Activated CD4-positive, CD25-positive, alpha-beta regulatory T cell treated with anti-CD3 and anti-CD28 coated beads, Interleukin-2, amount 50 U/mL, for 16 hours (primary cell): ENCODE data around the gene KRTAP10-11.
"Not testable (repeated sequence)": the region's sequence is repeated elsewhere in the genome, so short reads cannot be mapped to it uniquely, and the experiment has no call there.

ENCODE experiments used
- DNase-seq: peaks from one replicate; pipeline ENCODE4 v3.0.0-alpha.2; 2020; ENCODE audit warnings: low read depth, low spot score

Gene KRTAP10-11

DNA sequence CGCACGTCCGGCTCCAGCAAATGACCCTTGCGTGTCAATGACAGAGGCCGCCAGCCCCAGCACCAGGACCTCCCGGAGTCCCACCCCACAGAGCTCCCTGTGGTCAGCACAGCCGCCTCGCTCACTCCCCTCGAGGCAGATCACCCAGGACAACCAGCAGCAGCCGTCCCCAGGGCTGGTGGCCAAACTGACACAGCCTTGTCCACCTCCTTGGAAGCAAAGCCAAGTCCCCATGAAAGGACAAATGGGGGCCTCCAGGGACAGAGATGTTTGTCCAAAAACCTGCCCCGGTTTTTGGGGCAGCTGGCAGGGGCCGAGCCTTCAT, 6.9 kb upstream of the KRTAP10-11 start:
- DNase-seq = no peak

DNA sequence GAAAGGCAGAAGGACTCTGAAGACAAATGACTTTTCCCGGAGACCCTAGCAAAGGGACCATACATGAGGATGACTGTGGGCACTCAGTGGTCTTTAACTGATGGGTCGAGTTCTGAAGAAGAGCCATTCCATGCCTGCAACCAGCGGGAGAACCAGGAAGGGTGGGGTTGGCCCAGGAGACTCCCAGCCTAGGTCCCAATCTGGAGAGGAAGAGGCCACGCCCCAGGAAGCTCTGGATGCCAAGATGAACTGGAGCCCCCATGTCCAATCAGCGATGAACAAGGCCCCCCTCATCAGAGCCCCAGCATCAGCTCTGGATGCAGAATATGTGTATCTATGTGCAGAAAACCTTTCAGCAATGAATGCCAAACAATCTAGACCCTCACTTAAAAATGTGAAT, 5.5 kb upstream of the KRTAP10-11 start:
- DNase-seq = no peak

DNA sequence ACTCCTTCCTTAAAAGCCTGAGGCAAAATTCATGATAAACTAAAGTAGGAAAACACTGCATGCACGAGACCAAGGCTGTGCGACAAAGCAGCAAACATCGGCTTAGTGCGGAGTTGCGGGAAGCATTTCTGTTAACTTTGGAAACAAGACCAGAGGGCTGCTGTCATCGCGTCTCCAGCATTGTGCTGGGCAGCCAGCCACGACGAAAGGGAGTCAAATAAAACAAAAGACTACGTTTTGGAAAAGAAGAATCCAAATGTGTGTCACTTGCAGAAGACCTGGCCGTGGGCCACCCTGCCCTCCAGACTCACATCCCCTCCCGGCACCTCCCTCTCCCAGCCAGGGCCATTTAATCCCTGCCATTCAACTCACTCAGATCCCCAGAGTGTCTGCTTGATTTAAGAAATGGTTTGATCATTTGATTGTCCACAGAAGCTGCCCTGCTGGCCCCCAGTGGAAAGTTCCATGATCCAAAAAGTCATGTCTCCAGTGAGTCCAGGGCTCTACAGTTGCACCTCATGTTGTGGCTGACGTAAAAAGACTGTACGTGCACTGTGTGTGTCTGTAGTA, 2.4 kb upstream of the KRTAP10-11 start:
- DNase-seq = no peak

DNA sequence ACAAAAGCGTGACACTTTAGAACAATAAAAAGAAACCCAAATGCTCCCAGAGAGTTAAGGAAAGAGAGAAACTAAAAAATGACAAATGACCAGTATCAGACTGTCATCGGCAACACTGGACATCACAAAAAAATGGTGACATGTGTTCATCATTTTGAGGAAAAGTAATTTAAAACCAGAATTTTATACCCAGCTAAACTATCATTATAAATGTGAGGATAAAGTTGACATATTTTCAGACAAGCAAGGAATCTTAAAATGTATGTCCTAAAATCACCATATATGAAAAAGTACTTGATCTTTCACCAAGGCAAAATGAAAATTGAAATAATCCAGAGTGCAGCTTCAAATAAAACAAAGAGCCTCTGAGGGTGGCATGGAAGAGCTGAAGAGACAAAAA, 1.3 kb upstream of the KRTAP10-11 start:
- DNase-seq = no peak

DNA sequence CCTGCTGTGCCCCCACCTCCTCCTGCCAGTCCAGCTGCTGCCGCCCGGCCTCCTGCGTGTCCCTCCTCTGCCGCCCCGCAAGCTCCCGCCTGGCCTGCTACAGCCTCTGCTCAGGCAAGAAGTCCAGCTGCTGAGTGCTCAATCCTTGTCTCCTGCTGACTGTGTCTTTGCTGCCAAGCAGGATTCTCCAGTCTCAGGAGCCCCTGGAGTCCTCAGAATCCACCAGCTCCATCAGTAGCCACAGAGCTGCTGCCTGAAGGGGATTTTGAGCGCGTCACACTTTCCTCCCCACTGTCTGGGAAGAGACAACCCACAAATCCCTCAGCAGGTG, 973 bp downstream of the KRTAP10-11 start:
- DNase-seq = no peak

DNA sequence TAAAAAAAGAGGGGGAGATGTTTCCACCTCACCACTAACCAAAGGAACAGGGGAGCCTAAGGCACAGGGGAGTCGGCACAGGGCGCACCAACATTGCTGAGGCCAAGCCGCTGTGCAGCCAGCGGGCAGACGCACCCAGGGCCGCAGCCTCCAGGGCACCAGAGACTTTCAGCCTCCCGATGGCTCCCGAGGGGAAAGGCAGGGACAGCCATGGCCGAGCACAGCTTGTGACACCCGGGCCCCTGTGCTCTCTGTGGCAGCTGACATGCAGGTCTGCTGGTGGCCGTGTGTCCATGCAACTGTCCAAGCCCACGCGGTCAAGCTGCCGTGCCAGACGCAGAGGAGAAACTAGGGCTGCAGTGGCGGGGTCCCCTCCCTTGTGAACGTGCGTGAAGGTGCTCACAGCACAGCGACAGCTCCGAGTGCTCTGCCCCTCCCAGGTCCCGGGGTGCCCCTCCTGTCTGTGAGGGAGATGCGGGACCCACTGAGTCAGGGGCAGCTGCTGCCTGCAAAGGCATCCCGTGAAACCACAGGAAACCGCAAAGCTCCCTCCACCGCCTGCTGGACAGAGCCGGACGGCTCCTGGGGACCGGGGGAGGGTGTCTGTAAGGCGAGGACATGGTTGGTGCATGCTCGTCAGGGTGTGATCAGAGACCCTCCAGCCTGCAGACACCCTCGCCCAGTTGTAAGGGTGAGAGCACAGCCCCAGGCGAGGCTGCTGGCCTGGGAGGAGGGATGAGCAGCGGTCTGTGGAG, 2.5 kb downstream of the KRTAP10-11 start:
- DNase-seq = no peak

DNA sequence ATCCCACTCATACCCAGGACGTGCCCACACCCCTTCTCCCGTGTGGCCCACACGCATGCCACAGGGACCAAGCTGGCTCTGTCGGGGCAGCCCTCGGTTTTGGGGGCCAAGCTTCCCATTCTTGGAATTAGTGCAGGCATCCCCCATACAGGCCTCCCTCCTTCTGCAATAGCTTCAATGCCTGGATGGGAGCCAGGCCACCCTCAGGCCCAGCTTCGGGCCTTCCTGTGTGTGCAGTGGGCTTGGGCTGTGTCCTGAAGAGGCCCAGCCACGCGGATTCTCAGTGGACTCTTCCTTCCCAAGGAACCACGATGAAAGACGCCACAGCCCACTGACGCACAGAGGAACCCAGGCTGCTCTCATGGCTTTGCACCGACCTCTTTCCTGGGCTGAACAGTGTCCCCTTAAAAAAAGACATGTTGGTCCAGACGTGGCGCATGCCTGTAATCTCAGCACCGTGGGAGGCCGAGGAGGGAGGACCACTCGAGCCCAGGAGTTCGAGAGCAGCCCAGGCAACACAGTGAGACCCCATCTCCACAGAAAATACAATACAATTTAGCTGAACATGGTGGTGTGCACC, 3.4 kb downstream of the KRTAP10-11 start:
- no peak for DNase-seq

DNA sequence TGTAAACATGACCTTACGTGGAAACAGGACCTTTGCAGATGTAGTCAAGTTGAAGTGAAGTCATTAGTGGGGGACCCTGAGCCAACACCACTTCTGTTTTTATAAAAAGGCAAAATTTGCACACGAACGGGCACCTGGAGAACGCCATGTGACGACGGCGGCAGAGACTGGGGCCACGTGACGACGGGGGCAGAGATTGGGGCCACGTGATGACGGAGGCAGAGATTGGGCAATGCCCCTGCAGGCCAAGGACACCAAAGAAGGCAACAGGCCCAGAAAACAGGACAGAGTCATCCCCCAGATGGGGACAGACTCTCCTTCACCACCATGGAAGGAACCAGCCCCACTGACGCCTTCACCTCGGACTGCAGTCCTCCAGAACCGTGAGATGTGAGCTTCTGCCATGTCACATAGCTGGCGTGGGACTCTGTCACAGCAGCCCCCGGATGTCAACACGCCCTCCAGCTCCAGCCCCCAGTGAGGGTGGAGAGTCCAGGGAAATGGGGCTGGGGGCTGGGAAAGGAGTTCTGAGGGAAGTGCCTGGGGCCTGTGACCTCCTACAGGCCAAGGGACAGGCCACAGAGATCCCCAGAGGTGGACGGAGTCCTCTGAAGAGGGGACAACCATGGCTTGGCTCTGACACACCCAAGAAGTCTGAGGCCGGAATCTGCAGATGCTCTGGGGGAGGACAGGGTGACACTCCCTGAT, 4.2 kb downstream of the KRTAP10-11 start:
- no peak for DNase-seq

DNA sequence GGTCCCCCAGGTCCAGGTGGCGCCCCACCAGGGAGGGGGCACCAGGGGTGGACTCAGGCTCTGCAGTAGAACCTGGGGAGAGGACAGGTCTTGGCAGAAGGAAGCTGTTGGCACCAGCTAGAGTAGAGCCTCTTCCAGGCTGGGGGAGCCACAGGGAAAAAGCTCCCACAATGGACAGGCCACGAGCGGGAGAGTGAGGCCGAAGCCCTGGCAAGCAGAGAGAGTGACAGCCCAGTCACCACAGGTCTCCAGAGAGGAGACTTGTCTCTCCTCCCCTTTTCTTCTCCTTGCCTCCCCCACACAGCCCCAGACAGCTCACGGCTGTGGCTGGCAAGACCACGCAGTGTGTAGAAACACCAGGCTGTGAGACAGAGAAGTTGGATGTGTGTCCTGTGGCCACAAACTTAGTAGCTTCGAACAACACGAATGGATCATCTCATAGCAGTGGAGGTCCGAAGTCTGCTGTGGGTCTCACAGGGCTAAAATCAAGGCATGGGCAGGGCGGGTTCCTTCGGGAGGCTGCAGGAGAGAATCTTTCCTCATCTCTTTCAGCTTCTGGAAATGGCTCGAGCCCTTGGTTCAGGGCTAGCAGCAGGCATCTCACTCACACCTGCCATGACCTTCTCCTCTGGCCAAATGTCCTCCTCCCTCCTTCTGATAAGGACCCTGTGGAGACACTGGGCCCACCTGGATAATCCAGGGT, 4.9 kb downstream of the KRTAP10-11 start:
- DNase-seq = no peak

DNA sequence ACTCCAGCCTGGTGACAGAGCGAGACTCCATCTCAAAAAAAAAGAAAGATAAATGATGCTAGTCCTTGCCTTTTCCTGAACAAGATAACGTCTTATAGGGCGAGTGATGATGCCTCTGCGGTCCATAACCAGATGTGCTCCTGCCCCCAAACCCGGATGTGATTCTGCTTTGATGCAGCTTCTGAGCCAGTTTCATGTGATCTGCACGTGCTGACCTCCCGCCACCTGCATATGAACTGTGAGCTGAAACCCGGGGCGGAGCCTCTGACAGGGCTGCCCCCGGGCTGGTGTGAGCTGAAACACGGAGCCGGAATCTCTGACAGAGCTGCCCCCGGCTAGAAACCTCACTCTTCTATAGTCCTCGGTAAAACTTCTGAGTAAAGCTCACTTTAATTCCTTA, 6.9 kb downstream of the KRTAP10-11 start:
- no peak for DNase-seq

DNA sequence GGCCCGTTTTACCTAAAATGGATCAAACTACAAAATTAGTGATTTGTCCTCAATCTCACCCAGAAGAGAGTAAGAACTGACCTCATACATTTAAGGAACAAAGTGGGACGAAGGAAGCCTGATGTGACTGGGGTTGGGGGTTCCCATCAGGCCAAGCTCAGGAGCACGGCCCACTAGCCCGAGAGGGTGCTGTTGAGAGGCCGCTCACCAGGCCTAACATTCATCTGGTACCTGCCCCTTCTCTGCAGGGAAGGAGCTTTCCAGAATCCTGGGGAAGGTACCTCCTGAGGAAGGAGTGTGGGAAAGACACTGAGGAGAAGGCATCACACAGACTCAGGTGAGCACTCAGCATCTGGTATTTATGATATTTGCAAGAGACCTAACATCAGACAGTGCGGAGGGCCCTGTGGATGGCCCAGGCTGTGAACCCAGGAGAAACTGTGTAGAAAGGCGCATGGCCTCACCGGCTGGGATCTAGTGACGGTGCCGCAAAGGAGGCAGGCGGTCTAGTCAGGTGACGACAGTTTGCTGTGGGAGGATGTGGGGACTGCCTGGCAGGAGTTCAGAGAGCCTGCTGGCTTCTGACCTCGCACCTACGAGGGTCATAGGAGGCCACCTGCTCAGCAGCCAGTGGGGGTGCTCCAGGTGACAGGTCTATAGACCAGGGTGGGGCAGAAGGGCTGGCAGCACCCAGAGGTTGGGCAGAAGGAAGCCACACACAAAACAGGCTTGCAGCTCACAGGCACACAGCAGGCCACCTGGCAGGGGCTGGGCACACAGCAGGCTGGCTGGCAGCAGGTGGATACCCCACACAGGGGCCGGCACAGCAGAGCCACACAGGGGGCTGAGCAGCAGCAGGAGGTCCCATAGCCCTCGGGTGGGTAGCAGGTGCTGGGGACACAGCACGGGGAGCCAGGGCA, 7.7 kb downstream of the KRTAP10-11 start:
- DNase-seq = no peak

DNA sequence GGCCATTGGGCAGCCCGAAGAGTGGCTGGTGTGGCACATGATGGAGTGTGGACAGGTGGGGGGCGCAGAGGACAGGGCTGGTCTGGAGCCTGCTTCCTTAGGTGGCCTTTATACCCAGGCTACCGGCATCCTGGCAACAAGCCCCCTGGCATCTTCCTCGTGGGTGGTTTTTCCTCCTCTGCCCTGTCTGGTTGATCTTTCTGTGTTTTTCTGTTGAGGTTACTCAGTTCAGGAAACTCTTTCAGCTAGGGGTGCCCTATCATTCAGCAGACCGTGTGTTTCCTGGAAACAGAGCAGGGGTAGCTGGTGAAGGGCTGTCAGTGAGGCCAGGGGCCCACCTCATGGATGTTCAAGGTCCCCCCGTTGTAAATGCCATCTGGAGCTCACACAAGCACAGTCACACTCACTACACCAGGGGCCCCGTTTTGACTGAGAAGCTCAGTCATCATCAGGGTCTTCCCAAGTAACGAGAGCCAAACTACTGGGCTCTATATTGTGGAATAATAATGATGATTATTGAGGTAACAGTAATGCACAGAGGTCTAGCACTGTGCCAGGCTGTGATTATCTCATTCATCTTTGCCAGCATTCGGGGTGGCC, 8.5 kb downstream of the KRTAP10-11 start, which contains the start of gene KRTAP12-4:
TSS of gene KRTAP12-4 (minus strand) at position 84 of the 600 bp plus-strand sequence. CDS start at position 39, 45 bp downstream.
- DNase-seq = no peak

DNA sequence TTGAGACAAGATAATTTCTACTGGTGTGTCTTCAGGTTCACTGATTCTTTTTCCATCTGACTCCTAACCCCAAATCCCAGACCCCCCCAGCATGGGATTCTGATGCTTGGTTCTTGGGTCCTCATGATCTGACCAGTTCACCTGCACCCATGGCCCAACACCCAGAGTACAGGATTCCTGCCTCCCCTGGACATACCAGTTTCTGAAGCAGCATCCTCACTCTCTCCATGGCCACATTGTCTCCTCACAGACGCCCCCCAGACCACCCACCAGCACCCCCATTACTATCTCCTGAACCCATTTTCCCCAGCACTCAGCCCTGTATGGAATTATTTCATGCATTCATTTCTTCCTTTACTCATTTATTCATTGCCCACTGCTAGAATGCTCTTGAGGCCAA, 10.7 kb downstream of the KRTAP10-11 start:
- DNase-seq = no peak

DNA sequence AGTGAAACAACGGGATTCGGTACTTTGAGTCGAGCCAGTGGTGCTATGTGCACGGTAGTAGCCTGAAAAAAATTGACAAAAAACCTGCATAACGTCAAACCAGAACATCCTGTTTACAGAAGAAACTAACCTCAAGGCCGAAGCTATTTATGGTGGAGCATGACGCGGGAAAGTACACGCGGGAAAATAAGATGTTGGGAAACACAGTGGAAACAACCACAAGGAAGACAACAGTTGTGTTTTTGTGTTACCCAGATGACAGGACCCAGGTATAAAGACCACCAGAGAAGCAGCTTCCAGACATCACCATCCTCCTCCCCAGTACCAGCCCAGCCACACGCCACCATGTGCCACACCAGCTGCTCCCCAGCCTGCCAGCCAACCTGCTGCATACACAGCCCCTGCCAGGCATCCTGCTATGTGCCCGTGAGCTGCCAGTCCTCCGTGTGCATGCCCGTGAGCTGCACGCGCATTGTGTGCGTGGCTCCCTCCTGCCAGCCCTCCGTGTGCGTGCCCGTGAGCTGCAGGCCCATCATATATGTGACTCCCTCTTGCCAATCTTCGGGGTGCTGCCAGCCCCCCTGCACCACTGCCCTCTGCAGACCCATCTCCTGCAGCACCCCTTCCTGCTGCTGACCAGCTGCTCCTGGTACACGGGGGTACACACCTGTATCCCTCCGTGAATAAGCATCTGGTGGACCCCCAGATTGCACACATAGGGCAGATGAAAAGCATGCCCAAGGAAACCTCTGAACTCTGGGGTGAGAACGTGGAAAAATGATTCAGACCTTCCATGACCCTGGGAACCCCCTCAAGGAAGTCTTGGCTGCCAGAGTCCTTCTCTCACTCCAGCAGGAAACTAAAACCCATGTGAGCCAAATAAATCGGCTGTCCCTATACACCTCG, 11.7 kb downstream of the KRTAP10-11 start, which contains the start of gene KRTAP12-3:
TSS of gene KRTAP12-3 (plus strand) at position 298 of the 906 bp plus-strand sequence. CDS start at position 346, 48 bp downstream.
- DNase-seq = no peak

DNA sequence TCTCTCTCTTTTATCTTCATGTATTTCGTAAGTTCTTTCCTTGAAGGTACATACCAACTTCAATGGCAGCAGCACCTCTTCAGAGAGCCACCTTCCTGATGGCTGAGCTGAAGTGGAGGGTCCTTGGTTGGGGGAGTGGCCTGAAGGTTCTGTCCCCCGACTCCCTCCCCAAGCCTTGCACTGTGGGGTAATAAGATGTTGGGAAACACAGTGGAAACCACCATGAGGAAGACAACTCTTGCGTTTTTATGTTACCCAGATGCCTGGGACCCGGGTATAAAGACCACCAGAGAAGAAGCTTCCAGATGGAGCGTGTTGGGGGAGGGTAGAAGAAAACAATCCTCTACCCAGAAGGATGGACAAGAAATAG, 12.3 kb downstream of the KRTAP10-11 start:
- no peak for DNase-seq

DNA sequence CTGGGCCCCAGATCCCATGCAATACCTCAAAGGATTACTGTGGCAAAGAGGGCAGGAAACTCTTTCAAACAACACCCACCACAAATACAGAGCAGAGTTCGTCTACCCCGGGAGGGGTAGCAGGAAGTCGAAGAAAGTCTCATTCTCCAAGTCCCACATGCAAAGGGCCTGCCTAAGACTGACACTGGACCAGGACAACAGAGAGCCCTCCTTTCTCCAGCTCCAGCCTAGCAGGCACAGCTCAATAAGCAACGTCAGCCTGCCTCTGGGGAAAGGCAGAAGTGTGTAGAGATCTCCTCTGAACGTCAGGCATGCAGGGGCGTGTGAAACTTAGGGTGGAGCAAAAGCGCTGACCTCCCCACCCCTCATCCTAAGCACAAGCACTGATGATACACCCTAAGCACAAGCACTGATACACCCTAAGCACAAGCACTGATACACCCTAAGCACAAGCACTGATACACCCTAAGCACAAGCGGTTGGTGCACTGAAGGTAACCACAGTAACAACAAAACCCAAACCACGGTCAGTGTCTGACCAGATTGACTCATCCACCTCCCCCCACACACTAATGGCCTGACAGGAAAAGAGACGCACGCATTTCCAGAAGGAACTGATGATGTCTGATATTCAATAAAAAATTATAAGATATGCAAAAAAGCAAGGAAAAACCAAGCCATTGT, 12.8 kb downstream of the KRTAP10-11 start:
- DNase-seq = no peak

DNA sequence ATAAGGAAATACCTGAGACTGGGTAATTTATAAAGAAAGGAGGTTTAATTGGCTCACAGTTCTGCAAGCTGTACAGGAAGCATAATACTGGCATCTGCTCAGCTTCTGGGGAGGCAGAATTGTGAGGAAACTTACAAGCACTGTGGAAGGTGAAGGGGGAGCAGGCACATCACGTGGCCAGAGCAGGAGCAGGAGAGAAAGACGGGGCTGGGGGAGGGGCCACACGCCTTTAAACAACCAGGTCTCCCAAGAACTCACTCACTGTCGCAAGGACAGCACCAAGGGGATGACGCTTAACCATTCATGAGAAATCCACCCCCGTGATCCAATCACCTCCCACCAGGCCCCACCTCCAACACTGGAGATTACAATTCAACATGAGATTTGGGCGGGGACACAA, 15.4 kb downstream of the KRTAP10-11 start:
- DNase-seq = not testable (repeated sequence)

DNA sequence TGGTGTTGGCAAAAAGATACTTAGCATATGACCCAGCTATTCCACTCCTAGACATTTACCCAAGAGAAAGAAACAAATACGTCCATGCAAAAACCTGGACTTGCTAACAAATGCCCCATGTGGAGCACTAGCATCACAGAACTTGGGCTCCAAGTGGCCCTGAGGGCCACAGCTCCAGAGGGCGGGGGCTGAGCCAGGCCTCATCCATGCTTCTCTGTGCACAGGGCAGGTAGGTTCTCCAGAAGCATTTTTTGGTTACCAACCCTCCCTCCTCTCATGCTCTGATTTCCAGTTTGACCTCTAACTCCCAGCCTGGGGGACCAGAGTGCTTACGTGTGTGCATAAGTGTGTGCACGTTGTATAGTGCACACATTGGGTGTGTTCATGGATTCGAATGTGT, 18.5 kb downstream of the KRTAP10-11 start:
- no peak for DNase-seq
